GM23338 (cell line): ENCODE data around the gene UCP1.

ENCODE experiments used
- CTCF ChIP-seq, 2 experiments: fragments of 200-600 bp in 1 of 2; sonication (generic) in 1 of 2; conservative IDR thresholded peaks; 2 replicates each; pipeline versions ENCODE4 v1.5.1 to v1.6.1; 2016 to 2017; ENCODE audit warnings: antibody characterized with exemption in 2 of 2, low read depth in 2 of 2, mild to moderate bottlenecking in 2 of 2, moderate library complexity in 1 of 2
- EZH2 ChIP-seq: fragments of 200-600 bp; sonication (generic); IDR thresholded peaks from one replicate; pipeline ENCODE4 v1.8.0; 2017; ENCODE audit warnings: antibody characterized with exemption, mild to moderate bottlenecking, low read depth; ENCODE audit not compliant: unreplicated experiment
- EZH2phosphoT487 ChIP-seq: fragments of 200-600 bp; sonication (generic); IDR thresholded peaks from one replicate; pipeline ENCODE4 v1.8.1; 2018; ENCODE audit warnings: antibody characterized with exemption; ENCODE audit not compliant: unreplicated experiment
- JUNB ChIP-seq: IDR thresholded peaks from one replicate; pipeline ENCODE4 v1.6.1; 2016; ENCODE audit warnings: antibody characterized with exemption; ENCODE audit not compliant: unreplicated experiment
- REST ChIP-seq: IDR thresholded peaks from one replicate; pipeline ENCODE4 v1.6.1; 2018; ENCODE audit warnings: antibody characterized with exemption; ENCODE audit not compliant: unreplicated experiment

GRCh38 chr4:140604544-140604943 is 35.8 kb upstream of the UCP1 start:
- TF ChIP-seq CTCF (conservative IDR thresholded peaks at IDR 0.05; ENCODE audit: low read depth in 2 of 2) (no peak), EZH2phosphoT487 (no peak), REST (no peak), EZH2 (no peak), JUNB (no peak)
